Suprapubic skin (tissue), 3 donors: ENCODE data around the gene TUBA4B.

Experiments
- POLR2A ChIP-seq, 2 donors: fragments of 450-650 bp; IDR thresholded peaks; one replicate each; pipeline ENCODE4 v1.6.1; 2017; ENCODE audit warnings: antibody characterized with exemption in 2 of 2, mild to moderate bottlenecking in 2 of 2, moderate library complexity in 2 of 2
- TF ChIP-seq, protein P1 (sequence below), 2 donors: fragments of 200-600 bp in 1 of 2; fragments of 450-650 bp in 1 of 2; sonication (generic) in 1 of 2; IDR thresholded peaks; one replicate each; pipeline ENCODE4 v1.5.1; 2016 to 2019; ENCODE audit warnings: antibody characterized with exemption in 2 of 2, mild to moderate bottlenecking in 1 of 2, moderate library complexity in 1 of 2

DNA sequence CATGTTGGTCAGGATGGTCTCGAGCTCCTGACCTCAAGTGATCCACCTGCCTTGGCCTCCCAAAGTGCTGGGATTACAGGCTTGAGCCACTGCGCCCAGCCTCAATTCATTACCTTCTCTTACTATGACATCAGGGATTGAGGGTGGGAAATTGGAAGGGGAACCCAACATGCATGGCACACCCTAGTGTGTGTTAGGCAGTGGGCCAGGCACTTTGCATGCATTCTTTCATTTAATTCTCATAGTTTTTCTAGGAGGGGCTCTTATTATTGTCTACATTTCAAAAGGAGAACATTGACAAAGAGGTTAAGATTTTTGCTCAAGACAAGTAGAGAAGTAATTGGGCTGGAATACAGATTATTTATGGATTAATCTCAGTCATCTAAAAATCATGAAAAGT lies 15.3 kb downstream of the TUBA4B start:
- TF ChIP-seq, protein P1, sequence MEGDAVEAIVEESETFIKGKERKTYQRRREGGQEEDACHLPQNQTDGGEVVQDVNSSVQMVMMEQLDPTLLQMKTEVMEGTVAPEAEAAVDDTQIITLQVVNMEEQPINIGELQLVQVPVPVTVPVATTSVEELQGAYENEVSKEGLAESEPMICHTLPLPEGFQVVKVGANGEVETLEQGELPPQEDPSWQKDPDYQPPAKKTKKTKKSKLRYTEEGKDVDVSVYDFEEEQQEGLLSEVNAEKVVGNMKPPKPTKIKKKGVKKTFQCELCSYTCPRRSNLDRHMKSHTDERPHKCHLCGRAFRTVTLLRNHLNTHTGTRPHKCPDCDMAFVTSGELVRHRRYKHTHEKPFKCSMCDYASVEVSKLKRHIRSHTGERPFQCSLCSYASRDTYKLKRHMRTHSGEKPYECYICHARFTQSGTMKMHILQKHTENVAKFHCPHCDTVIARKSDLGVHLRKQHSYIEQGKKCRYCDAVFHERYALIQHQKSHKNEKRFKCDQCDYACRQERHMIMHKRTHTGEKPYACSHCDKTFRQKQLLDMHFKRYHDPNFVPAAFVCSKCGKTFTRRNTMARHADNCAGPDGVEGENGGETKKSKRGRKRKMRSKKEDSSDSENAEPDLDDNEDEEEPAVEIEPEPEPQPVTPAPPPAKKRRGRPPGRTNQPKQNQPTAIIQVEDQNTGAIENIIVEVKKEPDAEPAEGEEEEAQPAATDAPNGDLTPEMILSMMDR (IDR thresholded peaks at IDR 0.05): no peak
- TF ChIP-seq POLR2A (IDR thresholded peaks at IDR 0.05): no peak
